Liver (tissue), 3 donors: ENCODE measurements around the gene MAPT.
"Not testable (repeated sequence)": the region's sequence is repeated elsewhere in the genome, so short reads cannot be mapped to it uniquely, and the experiment has no call there.

ENCODE experiments used
- EGR1 ChIP-seq, 2 donors: IDR thresholded peaks; 2 replicates each; pipeline ENCODE4 v1.6.1; 2016 to 2018; ENCODE audit warnings: antibody characterized with exemption in 2 of 2, low read depth in 2 of 2
- FOXA1 ChIP-seq: IDR thresholded peaks from 2 replicates; pipeline ENCODE4 v1.6.1; 2016; ENCODE audit warnings: antibody characterized with exemption
- JUND ChIP-seq, 2 donors: IDR thresholded peaks; 2 replicates each; pipeline ENCODE4 v1.6.1; 2016; ENCODE audit warnings: antibody characterized with exemption in 2 of 2
- RAD21 ChIP-seq, 2 donors: IDR thresholded peaks; 2 replicates each; pipeline ENCODE4 v1.6.1; 2016; ENCODE audit warnings: antibody characterized with exemption in 2 of 2, mild to moderate bottlenecking in 2 of 2
- RXRA ChIP-seq, 2 donors: IDR thresholded peaks; 2 replicates each; pipeline ENCODE4 v1.6.1; 2017 to 2018; ENCODE audit warnings: antibody characterized with exemption in 2 of 2, mild to moderate bottlenecking in 1 of 2
- TAF1 ChIP-seq: conservative IDR thresholded peaks from 2 replicates; pipeline ENCODE4 v1.6.1; 2016; ENCODE audit warnings: antibody characterized with exemption, mild to moderate bottlenecking
- YY1 ChIP-seq: IDR thresholded peaks from 2 replicates; pipeline ENCODE4 v1.6.1; 2016; ENCODE audit warnings: antibody characterized with exemption, mild to moderate bottlenecking
- TF ChIP-seq, protein P1 (sequence below): fragments of 150-350 bp; IDR thresholded peaks from 2 replicates; pipeline ENCODE4 v1.5.1; 2017; ENCODE audit warnings: improper control_type of control experiment, low read depth, low read length; ENCODE audit not compliant: missing input control
- TF ChIP-seq, protein P2 (sequence below): IDR thresholded peaks from 2 replicates; pipeline ENCODE4 v1.6.1; 2016; ENCODE audit warnings: antibody characterized with exemption
- TF ChIP-seq, protein P3 (sequence below): IDR thresholded peaks from 2 replicates; pipeline ENCODE4 v1.6.1; 2016; ENCODE audit warnings: antibody characterized with exemption
- TF ChIP-seq, protein P4 (sequence below): IDR thresholded peaks from 2 replicates; pipeline ENCODE4 v1.6.1; 2016; ENCODE audit warnings: antibody characterized with exemption, mild to moderate bottlenecking
- TF ChIP-seq, protein P5 (sequence below): IDR thresholded peaks from 2 replicates; pipeline ENCODE4 v1.6.1; 2016; ENCODE audit warnings: antibody characterized with exemption
- donor health status: healthy.
- donor health status: healthy.

DNA sequence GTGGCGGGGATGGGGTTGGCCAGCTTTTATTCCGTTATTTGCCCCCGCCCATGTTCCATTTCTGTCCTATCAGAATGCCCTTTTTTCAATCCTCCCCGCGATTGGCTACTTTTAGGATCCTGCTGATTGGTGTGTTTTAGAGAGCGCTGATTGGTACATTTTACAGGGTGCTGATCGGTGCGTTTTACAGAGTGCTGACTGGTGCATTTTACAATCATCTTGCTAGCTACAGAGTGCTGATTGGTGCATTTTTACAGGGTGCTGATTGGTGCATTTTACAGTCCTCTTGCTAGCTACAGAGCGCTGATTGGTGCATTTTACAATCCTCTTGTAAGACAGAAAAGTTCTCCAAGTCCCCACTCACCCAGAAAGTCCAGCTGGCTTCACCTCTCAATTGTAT is 32.2 kb upstream of the MAPT start:
- TF ChIP-seq JUND (IDR thresholded peaks at IDR 0.05); YY1; FOXA1; RAD21 (IDR thresholded peaks at IDR 0.05); EGR1 (IDR thresholded peaks at IDR 0.05; ENCODE audit: low read depth in 2 of 2); TAF1; RXRA (IDR thresholded peaks at IDR 0.05): not testable (repeated sequence)
- TF ChIP-seq, protein P1, sequence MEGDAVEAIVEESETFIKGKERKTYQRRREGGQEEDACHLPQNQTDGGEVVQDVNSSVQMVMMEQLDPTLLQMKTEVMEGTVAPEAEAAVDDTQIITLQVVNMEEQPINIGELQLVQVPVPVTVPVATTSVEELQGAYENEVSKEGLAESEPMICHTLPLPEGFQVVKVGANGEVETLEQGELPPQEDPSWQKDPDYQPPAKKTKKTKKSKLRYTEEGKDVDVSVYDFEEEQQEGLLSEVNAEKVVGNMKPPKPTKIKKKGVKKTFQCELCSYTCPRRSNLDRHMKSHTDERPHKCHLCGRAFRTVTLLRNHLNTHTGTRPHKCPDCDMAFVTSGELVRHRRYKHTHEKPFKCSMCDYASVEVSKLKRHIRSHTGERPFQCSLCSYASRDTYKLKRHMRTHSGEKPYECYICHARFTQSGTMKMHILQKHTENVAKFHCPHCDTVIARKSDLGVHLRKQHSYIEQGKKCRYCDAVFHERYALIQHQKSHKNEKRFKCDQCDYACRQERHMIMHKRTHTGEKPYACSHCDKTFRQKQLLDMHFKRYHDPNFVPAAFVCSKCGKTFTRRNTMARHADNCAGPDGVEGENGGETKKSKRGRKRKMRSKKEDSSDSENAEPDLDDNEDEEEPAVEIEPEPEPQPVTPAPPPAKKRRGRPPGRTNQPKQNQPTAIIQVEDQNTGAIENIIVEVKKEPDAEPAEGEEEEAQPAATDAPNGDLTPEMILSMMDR = not testable (repeated sequence)
- TF ChIP-seq, protein P2, sequence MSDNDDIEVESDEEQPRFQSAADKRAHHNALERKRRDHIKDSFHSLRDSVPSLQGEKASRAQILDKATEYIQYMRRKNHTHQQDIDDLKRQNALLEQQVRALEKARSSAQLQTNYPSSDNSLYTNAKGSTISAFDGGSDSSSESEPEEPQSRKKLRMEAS = not testable (repeated sequence)
- TF ChIP-seq, protein P3, sequence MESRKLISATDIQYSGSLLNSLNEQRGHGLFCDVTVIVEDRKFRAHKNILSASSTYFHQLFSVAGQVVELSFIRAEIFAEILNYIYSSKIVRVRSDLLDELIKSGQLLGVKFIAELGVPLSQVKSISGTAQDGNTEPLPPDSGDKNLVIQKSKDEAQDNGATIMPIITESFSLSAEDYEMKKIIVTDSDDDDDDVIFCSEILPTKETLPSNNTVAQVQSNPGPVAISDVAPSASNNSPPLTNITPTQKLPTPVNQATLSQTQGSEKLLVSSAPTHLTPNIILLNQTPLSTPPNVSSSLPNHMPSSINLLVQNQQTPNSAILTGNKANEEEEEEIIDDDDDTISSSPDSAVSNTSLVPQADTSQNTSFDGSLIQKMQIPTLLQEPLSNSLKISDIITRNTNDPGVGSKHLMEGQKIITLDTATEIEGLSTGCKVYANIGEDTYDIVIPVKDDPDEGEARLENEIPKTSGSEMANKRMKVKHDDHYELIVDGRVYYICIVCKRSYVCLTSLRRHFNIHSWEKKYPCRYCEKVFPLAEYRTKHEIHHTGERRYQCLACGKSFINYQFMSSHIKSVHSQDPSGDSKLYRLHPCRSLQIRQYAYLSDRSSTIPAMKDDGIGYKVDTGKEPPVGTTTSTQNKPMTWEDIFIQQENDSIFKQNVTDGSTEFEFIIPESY = not testable (repeated sequence)
- TF ChIP-seq, protein P4, sequence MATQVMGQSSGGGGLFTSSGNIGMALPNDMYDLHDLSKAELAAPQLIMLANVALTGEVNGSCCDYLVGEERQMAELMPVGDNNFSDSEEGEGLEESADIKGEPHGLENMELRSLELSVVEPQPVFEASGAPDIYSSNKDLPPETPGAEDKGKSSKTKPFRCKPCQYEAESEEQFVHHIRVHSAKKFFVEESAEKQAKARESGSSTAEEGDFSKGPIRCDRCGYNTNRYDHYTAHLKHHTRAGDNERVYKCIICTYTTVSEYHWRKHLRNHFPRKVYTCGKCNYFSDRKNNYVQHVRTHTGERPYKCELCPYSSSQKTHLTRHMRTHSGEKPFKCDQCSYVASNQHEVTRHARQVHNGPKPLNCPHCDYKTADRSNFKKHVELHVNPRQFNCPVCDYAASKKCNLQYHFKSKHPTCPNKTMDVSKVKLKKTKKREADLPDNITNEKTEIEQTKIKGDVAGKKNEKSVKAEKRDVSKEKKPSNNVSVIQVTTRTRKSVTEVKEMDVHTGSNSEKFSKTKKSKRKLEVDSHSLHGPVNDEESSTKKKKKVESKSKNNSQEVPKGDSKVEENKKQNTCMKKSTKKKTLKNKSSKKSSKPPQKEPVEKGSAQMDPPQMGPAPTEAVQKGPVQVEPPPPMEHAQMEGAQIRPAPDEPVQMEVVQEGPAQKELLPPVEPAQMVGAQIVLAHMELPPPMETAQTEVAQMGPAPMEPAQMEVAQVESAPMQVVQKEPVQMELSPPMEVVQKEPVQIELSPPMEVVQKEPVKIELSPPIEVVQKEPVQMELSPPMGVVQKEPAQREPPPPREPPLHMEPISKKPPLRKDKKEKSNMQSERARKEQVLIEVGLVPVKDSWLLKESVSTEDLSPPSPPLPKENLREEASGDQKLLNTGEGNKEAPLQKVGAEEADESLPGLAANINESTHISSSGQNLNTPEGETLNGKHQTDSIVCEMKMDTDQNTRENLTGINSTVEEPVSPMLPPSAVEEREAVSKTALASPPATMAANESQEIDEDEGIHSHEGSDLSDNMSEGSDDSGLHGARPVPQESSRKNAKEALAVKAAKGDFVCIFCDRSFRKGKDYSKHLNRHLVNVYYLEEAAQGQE = not testable (repeated sequence)
- TF ChIP-seq, protein P5, sequence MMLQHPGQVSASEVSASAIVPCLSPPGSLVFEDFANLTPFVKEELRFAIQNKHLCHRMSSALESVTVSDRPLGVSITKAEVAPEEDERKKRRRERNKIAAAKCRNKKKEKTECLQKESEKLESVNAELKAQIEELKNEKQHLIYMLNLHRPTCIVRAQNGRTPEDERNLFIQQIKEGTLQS = not testable (repeated sequence)
